ENCODE data around the gene TEX19. TPM values are rescaled to one million over a fixed set of nuclear protein-coding genes. Genes with fewer than 3 reads are reported as not detected.

Gene TEX19
- total and polyA plus RNA-seq, 2 of the 8 experiments (the other 6 are each of a cell fraction or from before 2014, with no cell fraction given) = 0.54 to 0.80 TPM

DNA sequence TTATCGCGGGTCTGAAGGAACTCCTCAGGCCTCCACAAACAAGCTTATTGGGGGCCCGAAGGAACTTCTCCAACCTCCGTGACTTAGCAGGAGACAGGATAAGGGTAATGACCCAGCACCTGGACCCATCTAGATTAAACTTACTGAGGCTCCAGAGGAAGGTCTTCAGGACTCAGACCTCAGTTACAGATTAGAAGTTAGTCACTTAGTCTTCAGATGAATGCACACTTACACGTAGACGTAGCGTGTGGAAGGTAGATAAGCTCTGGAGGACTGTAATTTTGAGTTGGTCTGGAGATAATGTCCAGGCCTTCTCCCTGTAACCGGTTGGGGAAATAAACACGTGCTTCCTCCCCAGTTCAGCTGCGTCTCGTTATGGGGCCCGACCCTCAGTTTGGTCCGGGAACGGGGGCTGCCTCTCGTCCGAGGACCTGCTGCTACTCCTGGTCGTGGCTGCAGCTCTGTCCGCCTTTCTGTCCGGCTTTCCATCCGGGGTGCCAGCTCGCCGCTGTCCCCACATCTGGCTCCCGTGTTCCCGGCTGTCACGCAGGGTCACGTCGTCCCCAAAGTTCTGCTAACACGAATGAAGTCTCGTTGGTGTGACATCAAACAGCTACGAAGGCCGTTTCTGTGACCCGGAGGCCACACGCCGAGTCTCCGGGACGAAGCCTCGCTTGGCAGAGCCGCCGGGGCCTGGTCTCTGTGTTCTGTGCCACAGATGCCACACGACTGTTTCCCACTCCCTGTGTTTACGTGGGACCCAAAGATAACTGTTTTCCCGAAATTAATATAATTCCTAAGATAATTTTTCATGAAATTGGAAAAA lies 13.7 kb upstream of the TEX19 start:
- Histone ChIP-seq H3K23me2 (ENCODE audit: low read depth, low read length) (no peaks in the 10 kb centered on the region), H3K4me1 (replicated peaks in 1 of 4; ENCODE audit: control insufficient read depth in 3 of 4, insufficient read depth in 4 of 4, low read length in 3 of 4) (no peaks in the 10 kb centered on the region), H3K4me3 (ENCODE audit: extremely low read depth in 1 of 4, insufficient read depth in 2 of 4, low read depth in 3 of 4, low read length in 4 of 4) (no peak overlapping the region), H3K18ac (ENCODE audit: extremely low read depth, low read length) (no peak overlapping the region), H3K36me3 (ENCODE audit: control insufficient read depth in 2 of 4, insufficient read depth in 4 of 4, low read length in 3 of 4) (no peaks in the 10 kb centered on the region), H2BK12ac (ENCODE audit: low read depth, low read length) (no peak overlapping the region), H3K4me2 (ENCODE audit: insufficient read depth in 1 of 2, low read depth in 2 of 2, low read length in 2 of 2) (no peak overlapping the region), H3K56ac (replicated peaks; ENCODE audit: insufficient read length, low read depth, low read length) (no peak overlapping the region), H2AK5ac (ENCODE audit: low read depth, low read length) (no peak overlapping the region), H3K9me3 (ENCODE audit: insufficient read depth in 2 of 2, low read depth in 1 of 2, low read length in 1 of 2) (peaks cover 0 to 2% of the 10 kb centered on the region in 2 experiments; a peak in 1 of 4 replicates), H4K8ac (ENCODE audit: extremely low read depth, insufficient read depth, low read length) (peak overlapping the region; percentile 9; the same call in 1 of the 2 replicates), H3K9ac (replicated peaks in 1 of 4; ENCODE audit: extremely low read depth in 1 of 4, low read depth in 3 of 4, low read length in 3 of 4) (no peak overlapping the region), H4K20me1 (replicated peaks in 1 of 2; ENCODE audit: control insufficient read depth in 1 of 2, insufficient read depth in 2 of 2, low read length in 2 of 2) (no peaks in the 10 kb centered on the region), H4K91ac (replicated peaks; ENCODE audit: insufficient read length, low read length) (no peak overlapping the region), H3K79me1 (ENCODE audit: low read depth, low read length) (no peaks in the 10 kb centered on the region), H2AFZ (ENCODE audit: low read length) (no peak overlapping the region), H2BK5ac (ENCODE audit: low read depth, low read length) (no peak overlapping the region), H4K5ac (ENCODE audit: insufficient read length, low read depth, low read length) (no peak overlapping the region), H2BK120ac (replicated peaks; ENCODE audit: low read depth, low read length) (no peak overlapping the region), H2BK15ac (ENCODE audit: low read length) (no peak overlapping the region), H3K4ac (replicated peaks; ENCODE audit: insufficient read length, low read depth, low read length) (no peak overlapping the region), H2BK20ac (ENCODE audit: low read length) (no peak overlapping the region), H3K14ac (ENCODE audit: insufficient read length) (no peak overlapping the region), H3K27ac (ENCODE audit: low read depth, low read length) (no peak overlapping the region; the same call in 1 of the 2 replicates), H3K23ac (ENCODE audit: insufficient read length) (no peak overlapping the region), H3K79me2 (ENCODE audit: control insufficient read depth in 1 of 2, insufficient read depth in 2 of 2, low read length in 2 of 2) (no peaks in the 10 kb centered on the region), H3K27me3 (replicated peaks in 1 of 4; ENCODE audit: control insufficient read depth in 3 of 4, extremely low read depth in 1 of 4, insufficient read depth in 3 of 4, low read length in 3 of 4) (no peaks in the 10 kb centered on the region; a peak in 1 of 7 replicates)
- ChIA-PET CTCF (ENCODE audit: partially characterized antibody) (interaction anchor here (0.9 to 3.3 kb wide), 6 partner anchors 12 to 208 kb away, joined by 3 to 8 read pairs (median 4); partner anchors contain the start of gene SECTM1), POLR2A (ENCODE audit: partially characterized antibody) (interaction anchor here (0.9 to 2.4 kb wide), 3 partner anchors 9 to 104 kb away, joined by 3 to 5 read pairs (median 4); partner anchors contain the start of gene CSNK1D)
- no peak for DNase-seq (ENCODE audit: low read depth in 1 of 2, low spot score in 2 of 2)
- WGBS, 2 experiments (ENCODE audit: extremely low coverage in 1 of 2, insufficient coverage in 1 of 2, insufficient read length in 1 of 2, insufficient replicate concordance in 2 of 2, low coverage in 1 of 2, low lambda C conversion rate in 2 of 2, missing lambda C conversion rate in 1 of 2) = 83% methylated on average over 41 of the region's 42 CpGs; no CpG with 5 or more reads in 1 of the 2 experiments
- no peak for FAIRE-seq
- TF ChIP-seq FOSL1 (IDR thresholded peaks at IDR 0.05; ENCODE audit: insufficient read depth, low read depth, low read length) (no peak), HDAC6 (IDR thresholded peaks at IDR 0.05; ENCODE audit: low read depth, low read length) (no peak), MAFK (IDR thresholded peaks at IDR 0.05; ENCODE audit: low read depth, low read length) (no peak), SP4 (IDR thresholded peaks at IDR 0.05; ENCODE audit: low read length) (no peak), SP2 (IDR thresholded peaks at IDR 0.05; ENCODE audit: low read length) (no peak), TAF1 (IDR thresholded peaks at IDR 0.05; ENCODE audit: low read depth, low read length) (no peak), POLR2A (IDR thresholded peaks at IDR 0.05; ENCODE audit: control extremely low read depth in 1 of 2, low read depth in 2 of 2, low read length in 2 of 2) (no peak), RFX5 (IDR thresholded peaks at IDR 0.05; ENCODE audit: borderline replicate concordance, low read depth, low read length) (no peak), SP1 (IDR thresholded peaks at IDR 0.05; ENCODE audit: low read depth, low read length) (no peak), CEBPB (IDR thresholded peaks at IDR 0.05; ENCODE audit: low read depth, low read length) (no peak), RAD21 (IDR thresholded peaks at IDR 0.05 in 1 of 2, conservative IDR thresholded peaks at IDR 0.05 in 1 of 2; ENCODE audit: low read depth in 2 of 2, low read length in 2 of 2) (no peak)
- TF ChIP-seq, protein P1, sequence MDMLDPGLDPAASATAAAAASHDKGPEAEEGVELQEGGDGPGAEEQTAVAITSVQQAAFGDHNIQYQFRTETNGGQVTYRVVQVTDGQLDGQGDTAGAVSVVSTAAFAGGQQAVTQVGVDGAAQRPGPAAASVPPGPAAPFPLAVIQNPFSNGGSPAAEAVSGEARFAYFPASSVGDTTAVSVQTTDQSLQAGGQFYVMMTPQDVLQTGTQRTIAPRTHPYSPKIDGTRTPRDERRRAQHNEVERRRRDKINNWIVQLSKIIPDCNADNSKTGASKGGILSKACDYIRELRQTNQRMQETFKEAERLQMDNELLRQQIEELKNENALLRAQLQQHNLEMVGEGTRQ (IDR thresholded peaks at IDR 0.05; ENCODE audit: low read length) = no peak
